Activated CD4-positive, alpha-beta T cell treated with anti-CD3 and anti-CD28 coated beads for 4 hours (primary cell): ENCODE measurements around the gene RFX2.
"Not testable (repeated sequence)": the region's sequence is repeated elsewhere in the genome, so short reads cannot be mapped to it uniquely, and the experiment has no call there.

Source experiments
- DNase-seq, 2 donors: peaks; one replicate each; pipeline ENCODE4 v3.0.0-alpha.2; 2020

RFX2 gene

DNA sequence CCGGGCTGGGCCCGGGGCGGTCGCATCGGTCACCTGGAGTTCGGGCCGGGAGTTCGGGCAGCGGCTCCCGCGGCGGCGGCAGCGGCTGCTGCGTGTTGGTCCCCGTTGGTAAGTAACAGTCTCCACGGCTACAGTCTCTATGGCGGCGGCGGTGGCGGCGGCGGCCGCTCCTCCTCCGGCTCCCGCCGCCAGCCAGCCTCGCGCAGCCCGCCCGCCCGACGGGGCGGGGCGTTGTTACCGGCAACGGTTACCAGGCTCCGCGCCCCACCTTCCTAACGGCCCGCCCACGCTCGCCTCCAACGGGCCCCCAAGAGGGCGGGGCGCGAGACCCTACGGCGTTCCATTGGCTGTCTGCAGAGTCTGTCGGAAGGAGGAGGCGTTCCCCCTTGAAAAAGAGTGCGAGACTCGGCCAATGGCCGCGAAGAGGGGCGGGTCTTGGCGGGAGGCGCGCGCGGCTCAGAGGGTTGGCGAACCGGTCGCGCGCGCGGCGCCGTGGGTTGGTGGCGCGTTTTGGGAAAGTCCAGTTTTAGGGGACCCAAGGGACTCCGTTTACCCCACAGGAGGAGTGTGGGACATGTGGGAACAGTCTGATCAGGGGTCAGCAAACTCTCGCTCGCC lies at the start of gene RFX2:
TSS of gene RFX2 (minus strand) at position 141 of the 618 bp plus-strand sequence. CDS start 63,004 bp downstream, outside the sequence.
- DNase-seq: peak; percentile 99

DNA sequence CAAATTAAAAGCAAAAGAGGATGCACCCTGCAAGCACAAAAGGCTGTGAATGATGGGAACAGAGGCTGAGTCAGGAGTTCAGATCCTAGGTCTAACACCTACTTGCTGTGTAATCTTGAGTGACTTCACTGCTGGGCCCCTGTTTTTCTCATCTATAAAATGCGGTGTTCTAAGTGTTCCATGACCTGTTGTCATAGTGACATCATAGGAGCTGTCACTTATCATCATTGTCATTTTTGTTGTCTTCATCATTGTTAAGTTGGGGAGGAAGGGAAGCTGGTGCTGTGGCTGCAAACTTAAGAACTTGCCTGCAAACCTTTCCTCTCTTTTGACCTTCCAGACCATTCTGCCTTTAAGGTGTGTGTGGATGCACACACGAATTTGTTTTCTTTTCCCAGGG lies 45.7 kb upstream of the RFX2 start:
- no peak for DNase-seq

DNA sequence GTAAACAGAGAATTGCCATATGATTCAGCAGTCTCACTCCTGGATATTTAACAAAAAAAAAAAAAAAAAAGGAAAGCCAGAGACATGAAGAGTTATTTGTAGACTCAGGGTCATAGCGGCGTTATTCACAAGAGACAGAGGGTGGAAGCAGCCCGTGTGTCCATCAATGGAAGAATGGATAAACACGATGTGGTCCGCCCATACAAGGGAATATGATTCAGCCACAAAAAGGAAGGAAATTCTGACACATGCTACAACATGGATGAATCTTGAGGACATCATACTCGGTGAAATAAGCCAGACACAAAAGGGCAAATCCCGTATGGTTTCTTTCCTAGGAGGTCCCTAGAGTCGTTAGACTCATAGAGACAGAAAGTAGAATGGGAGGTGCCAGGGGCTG lies 40.0 kb upstream of the RFX2 start:
- no peak for DNase-seq

DNA sequence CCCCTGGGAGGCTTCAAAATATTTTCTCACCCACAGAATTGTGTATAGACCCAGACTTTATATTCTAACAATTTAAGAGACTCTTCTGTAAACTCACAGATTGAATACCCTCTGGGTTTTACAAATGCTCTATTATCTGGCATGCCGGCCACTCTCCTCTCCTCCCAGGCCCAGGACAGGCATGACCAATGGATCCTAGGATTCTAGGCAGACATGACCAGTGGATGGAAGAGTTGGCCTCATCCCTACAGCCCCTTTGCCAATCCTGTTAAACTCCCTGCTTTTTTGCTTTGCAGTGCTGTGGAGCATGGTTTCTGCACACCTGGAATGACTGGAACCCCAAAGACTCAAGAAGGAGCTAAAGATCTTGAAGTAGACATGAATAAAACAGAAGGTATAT lies 30.9 kb upstream of the RFX2 start:
- no peak for DNase-seq

DNA sequence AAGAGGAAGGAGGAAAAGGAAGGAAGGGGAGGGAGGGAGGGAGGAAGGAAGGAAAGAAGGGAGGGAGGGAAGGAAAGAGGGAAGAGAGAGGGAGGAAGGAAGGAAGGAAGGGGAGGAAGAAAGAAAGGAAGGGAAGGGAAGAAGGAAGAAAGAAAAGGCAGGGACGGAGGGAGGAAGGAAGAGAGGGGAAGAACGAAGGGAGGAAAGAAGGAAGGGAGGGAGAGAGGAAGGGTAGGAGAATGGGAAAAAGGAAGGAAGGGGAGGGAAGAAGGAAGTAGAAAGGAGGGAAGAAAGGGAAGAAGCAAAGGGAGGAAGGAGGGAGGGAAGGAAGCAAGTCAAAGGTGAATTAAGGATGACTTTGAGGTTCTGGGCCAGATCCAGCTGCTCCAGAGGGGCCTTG lies 28.2 kb upstream of the RFX2 start:
- no peak for DNase-seq

DNA sequence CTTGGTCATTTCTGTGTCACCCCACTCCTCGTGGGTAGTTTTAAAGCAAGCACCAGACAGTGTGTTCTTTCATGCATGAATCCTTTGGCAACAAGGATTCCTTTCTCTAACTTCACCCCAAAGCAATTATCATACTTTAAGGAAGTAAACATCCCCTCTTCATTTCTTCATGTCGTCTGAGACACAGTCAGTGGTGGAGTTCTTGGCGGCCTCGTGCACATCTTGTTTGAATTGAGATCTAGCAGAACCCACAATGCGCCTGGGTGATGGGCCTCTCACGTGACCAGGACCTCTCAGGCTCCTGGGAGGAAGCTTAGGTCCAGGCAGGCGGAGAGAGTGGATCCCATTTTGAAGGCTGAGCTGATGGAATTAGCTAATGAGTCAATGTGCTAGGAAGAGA lies 27.8 kb upstream of the RFX2 start:
- no peak for DNase-seq

DNA sequence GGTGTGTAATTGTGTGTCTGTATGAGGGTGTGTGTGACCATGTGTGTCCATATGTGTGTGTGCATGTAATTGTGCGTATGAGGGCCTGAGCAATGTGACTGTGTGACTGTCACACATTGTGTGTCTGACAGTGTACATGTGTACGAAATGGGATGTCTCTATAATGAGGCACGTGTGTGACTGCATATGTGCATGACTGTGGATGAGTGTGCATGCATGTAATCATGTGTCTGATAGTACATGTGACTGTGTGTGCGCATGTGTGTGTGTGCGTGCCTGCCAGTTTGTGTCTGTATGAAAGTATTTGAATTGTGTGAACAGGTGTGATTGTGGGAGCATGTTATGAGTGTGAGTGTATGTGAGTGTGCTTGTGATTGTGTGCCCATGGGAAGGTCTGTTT lies 22.9 kb upstream of the RFX2 start:
- DNase-seq: no peak

DNA sequence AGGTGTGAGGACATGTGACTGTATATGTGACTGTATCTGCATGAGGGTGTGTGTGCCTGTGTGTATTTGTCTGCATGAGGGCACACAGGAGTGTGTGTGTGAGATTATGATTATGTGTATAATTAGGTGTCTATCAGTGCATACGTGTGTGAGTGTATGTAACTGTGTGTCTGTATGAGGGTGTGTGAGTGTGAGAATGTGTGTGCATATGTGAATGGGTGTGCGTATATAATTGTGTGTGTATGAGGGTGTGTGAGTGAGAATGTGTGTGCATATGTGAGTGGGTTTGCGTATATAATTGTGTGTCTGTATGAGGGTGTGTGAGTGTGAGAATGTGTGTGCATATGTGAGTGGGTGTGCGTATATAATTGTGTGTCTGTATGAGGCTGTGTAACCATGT lies 22.2 kb upstream of the RFX2 start:
- no peak for DNase-seq

DNA sequence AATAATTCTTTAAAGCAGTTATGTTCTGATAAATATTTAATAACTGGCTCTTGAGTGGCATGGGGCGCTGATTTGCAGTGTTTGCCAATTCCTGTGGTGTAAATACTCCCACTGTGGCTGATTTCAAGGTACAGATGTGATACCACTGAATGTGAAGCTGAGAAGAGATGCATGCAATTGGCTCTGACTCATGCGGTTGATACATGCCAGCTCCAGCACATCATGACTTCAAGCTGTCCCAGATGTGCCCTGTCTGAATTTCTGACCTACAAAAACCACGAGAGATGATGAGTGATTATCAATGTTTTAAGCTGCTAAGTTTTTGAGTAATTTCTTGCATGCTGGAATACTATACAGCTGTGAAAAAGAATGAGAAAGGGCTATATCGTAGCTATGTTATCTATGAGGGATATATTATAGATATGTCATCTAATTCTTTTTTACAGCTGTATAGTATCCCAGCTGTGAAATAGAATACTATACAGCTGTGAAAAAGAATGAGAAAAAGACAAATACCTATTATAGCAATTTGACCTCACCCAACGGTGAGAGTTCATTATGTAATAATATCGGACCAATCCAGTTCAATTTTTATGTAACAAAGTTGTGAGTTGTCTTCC lies 17.5 kb upstream of the RFX2 start:
- DNase-seq: no peak

DNA sequence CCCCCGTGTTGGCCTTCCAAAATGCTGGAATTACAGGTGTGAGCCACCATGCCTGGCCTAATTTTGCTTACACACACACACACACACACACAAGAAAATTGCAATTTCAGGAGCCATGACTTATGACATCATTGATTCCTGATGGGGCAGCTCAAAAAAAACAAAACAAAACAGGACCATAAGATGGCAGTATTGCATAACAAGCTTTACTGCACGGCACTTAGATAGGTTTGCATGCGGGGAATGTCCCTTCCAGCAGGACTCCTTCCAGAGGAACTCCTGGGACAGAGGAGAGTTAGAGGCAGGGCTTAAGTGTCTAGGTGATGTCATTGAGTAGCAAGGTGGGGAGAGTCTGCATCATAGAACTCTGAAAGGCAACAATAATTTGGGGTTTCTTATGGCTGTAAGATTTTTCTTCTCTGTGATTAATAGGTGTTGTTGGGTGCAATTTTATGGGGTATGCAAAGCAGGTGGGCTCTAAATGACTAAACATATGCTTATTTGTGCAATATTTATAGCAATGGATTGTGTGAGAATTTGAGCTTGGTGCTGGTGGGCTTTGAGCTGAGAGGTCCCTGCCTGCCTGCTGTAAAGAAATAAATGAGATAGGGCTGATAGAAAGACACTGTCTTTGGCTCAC lies 16.2 kb upstream of the RFX2 start:
- DNase-seq: no peak

DNA sequence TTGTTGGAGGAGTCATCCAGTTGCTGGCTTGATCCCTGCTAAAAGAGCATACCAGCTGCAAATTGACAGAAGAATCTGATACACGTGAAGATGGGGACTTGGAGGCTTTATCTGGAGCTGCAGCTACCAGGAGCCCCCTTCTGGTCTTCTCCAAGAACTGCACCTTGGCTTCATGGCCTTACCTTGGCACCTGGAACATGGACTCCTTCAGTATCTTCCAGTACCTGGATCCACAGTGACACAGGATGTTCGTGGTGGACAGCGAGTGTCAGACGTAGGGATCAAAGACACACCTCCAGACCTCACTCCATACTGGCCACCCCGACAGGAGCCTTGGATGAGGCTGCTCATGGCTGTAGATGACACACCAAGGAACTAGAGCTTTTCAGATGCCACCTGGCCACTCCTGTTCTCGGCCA lies 15.3 kb upstream of the RFX2 start:
- DNase-seq: peak; percentile 59 to 65

DNA sequence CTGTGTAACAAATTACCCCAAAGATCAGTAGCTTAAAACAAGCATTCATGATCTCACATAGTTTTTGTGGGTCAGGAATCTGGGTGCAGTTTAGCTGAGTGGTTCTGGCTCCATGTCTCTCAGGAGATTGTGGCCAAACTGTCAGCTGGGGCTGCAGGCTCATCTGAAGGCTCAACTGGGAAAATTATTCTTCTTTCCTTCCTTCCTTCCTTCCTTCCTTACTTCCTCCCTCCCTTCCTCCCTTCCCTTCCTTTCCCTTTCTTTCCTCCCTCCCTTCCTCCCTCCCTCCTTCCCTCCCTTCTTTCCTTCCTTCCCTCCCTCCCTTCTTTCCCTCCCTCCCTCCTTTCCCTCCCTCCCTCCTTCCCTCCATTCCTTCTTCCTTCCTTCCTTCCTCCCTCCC lies 8.7 kb upstream of the RFX2 start:
- no peak for DNase-seq

DNA sequence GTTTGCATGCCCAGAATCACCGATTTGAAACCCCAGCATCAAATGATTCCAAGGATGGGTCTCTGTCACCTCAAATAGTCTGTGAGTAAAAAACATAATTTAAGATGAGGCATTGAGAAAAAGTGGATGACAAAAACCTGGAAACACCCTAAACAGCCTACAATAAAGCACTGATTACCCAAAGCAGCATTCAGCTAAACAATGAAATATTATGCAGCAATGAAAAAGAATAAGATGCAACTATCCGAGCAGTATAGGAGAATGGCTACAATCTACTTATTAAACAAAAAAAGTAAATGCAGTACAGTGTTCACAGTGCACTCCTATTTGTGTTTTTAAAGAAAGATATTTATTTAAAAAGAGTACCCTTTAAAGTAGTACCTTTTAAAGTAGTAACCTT lies 7.7 kb upstream of the RFX2 start:
- DNase-seq: no peak

DNA sequence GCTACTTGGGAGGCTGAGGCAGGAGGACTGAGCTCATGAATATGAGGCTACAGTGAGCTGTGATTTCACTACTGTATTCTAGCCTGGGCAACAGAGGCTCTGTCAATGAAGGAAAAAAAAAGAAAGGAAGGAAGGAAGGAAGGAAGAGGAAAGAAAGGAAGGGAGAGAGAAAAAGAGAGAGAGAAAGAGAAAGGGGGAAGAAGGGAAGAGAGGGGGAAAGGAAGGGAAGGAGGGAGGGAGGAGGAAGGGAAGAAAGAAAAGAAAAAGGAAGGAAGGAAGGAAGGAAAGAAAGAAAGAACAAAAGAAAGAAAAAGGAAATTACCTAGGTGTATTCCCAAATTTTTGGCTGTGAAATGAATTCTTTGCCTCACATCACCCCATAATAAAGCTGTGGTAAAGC lies 7.2 kb upstream of the RFX2 start:
- no peak for DNase-seq

DNA sequence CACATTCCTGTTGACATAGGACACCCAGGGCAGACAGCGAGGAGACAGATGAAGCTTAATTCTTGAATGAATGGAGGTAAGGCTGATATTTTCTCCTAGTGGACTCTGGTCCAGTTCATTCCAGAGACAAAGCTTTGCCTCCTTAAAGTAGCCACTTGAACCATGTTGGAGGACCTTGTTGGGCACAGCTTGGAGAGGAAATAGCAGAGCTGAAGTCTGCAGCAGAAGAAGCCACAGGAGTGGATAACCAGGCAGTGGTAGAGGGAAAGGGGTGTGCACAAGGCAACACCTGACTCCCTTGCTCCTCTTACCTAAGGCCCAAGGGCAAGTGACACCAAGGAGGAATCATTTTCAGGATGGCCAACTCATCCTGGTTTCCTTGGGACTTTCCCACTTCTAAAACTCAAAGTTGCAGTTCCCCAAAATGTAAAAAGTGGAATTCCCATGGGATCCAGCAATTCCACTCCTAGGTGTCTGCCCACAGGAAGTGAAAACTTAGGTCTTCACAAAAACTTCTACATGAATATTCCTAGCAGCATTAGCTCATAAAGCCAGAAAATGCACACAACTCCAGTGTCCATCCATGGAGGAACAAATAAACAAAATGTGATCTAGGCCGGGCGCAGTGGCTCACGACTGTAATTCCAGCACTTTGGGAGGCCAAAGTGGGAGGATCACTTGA lies 6.6 kb upstream of the RFX2 start:
- DNase-seq: no peak

DNA sequence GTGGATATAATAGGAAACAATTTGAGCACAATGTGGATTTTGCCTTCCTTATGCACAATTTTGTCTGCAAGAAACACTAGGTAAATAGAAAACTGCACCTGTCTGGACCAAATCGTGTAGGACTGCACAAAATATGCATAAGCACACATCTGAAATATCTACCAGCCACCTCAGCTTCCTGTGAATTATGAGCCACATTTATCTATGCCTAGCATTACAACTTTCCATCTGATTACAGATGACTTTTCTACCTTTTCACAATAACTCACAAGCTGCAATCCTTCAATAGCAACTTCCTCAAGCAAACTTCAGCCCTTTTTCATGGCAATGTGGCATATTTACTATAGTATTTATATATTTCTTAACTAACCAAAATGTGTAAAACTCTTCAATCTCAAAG lies 5.7 kb upstream of the RFX2 start:
- DNase-seq: no peak

DNA sequence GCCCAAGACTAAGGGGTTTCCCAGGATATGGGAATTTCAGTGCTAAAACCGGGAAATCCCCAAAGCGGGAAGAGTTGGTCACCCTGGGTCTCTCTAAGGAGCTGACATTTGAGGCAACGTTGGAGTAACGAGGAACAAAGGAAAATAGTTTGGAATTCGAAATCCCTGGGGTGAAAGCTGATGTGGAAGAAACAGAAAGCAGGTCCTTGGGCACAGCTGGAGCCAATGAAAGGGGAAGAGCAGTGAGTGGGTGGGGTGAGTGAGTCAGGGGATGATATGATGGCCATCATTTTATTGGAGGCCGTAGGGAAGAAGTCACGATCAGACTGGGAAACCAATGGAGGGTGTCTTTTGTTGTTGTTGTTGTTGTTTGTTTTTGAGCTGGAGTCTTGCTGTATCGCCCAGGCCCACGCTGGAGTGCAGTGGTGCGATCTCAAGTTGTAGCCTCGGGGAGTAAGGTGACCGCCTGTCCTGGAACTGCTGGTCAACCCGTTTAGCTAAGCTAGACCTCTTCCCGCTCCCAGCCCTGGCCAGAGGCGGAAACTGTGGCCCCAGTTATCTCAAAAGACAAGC lies 3.4 kb upstream of the RFX2 start:
- DNase-seq: no peak

DNA sequence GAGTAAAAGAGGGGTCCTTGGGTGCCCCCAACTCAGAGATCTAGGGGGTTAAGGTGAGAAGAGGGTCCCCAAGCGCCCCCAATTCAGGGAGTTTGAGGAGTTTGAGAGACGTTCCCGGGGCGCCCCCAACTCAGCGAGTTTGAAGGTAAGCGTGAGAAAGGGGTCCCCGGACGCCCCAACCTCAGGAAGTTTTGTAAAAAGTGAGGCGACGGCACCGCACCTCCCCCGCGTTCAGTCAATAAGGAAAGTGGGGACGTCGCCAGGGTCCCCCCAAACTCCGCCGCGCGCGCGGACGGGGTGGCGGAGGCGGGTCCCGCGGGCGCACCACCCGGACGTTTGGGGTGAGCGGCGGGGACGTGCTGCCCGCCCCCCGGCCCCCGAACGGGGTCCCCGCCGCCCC lies 353 bp downstream of the RFX2 start:
- DNase-seq: no peak

DNA sequence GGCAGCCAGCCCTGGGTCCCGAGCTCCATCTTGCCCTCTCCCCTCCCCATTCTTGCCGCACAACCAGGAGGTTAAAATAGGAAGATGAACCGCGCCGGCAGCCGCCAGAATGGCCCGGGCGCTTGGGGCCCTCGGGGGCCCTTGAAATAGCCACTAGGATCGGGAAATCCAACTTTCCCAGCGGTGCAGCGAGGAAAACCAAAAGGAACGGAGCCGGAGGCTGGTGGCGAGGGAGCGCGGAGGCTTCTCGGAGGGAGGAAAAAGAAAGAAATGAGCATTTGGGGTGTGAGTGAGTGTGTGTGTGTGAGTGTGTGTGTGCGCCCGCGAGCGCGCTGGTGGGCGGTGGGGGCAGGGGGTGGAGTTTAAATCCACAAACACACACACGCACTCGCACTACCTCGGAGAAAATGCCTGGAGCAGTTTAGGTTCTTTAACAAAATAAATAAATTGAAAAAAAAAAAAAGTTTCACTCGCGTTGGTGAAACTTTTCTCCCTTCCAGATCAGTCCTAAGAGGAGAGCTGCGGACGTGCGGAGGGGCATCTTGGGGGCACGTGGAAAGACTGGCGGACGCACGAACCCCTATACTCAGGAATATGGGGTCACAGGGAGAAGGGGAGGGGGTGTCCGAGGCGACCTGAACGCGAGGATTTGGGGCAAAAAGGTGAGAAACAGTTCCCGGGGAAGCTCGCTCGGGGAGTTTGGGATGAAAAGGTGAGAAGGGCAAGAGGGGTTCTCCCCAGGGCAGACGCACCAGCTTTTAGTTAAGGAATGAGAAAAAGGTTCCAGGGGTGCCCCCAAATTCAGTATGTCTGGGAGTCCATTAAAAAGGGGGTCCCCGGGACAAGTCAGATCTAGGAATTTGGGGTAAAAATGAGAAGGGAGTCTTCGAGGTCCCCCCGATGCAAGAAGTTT lies 1.3 kb downstream of the RFX2 start:
- peak; percentile 81 to 82 for DNase-seq

DNA sequence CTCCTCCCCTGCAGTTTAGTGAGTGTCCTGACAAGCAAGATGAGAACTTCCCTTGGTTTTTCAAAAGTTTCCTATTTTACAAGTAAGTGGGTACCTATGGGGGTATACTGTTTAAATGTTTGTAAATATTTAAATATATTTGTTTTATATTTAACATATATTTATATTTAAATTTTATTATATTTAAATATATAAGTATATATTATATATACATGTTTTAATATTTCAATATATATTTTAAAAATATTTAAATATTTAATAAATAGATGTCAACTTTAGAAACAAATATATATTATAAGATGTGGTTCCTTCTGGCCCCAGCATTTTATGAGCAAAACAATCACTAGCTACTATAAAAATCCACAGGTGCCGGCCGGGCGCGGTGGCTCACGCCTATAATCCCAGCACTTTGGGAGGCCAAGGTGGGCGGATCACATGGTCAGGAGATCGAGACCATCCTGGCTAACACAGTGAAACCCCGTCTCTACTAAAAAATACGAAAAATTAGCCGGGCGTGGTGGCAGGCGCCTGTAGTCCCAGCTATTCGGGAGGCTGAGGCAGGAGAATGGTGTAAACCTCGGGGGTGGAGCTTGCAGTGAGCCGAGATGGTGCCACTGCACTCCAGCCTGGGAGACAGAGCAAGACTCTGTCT lies 3.5 kb downstream of the RFX2 start:
- DNase-seq: not testable (repeated sequence)

DNA sequence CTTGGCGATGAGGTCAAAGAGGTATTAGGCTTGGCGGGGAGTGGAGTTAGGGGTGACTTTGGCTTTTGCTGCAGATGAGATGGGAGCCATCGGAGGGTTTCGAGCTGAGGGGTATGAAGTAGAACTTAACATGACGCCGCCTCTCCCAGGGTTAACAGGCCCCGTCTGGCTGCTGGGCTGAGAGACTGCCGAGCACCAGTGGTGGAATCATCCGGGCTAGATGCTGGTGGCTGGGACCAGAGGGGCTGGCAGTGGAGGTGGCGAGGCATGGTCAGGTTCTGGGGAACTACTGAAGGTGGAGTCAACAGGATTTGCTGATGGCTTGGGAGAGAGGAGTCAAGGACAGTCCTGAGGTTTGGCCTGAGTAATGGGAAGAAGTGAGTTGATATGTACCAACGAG lies 4.9 kb downstream of the RFX2 start:
- DNase-seq: no peak

DNA sequence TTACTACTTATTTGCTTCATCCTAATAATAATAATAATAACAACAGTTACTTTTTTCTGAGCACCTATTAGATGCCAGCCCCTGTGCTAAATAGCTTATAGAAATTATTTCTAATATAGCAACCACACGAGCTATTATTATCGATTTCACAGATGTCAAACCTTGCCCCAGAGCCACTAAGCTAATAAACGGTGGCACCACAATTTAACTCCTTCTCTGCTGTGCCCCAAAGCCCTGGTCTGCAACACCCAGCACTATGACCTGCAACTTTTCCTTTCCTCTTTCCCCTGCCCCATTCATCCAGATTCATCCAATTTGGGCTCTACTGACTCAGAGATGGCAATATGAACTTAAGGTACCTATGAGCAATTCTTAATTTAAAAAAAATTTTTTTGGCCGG lies 6.4 kb downstream of the RFX2 start:
- DNase-seq: no peak
